Subcutaneous adipose tissue (tissue), 4 donors: ENCODE results near the gene KRTAP5-3. TPM values are rescaled to one million over a fixed set of nuclear protein-coding genes. Genes with fewer than 3 reads are reported as not detected.

Source experiments
- CTCF ChIP-seq: fragments of 450-650 bp; IDR thresholded peaks from one replicate; pipeline ENCODE4 v1.5.1; 2016; ENCODE audit warnings: low read depth, mild to moderate bottlenecking, control low read depth, antibody characterized with exemption, moderate library complexity
- total RNA-seq, 4 donors: library from RNA; depleted of rRNA; stranded (reverse); fragments of >200 nt; gene quantifications; one replicate each; pipeline ENCODE4 v1.1.0, GENCODE V29; 2016

The KRTAP5-3 gene
- total RNA-seq, 4 donors from 2014 or later: not detected

- TF ChIP-seq CTCF: no peak
These were observed 43.6 kb downstream of the KRTAP5-3 start for GRCh38 chr11:1564535-1565172.

GRCh38 chr11:1563697-1564534 is 44.3 kb downstream of the KRTAP5-3 start:
- TF ChIP-seq CTCF: no peak

GRCh38 chr11:1563149-1563638 is 45.1 kb downstream of the KRTAP5-3 start:
- TF ChIP-seq CTCF: no peak

GRCh38 chr11:1562469-1563148 is 45.7 kb downstream of the KRTAP5-3 start:
- TF ChIP-seq CTCF: no peak

- no peak for TF ChIP-seq CTCF
These were observed 46.3 kb downstream of the KRTAP5-3 start for GRCh38 chr11:1561955-1562354.

GRCh38 chr11:1561266-1561665 is 47.0 kb downstream of the KRTAP5-3 start:
- TF ChIP-seq CTCF: no peak
